ENCODE data around the gene COA5.

COA5 gene

DNA sequence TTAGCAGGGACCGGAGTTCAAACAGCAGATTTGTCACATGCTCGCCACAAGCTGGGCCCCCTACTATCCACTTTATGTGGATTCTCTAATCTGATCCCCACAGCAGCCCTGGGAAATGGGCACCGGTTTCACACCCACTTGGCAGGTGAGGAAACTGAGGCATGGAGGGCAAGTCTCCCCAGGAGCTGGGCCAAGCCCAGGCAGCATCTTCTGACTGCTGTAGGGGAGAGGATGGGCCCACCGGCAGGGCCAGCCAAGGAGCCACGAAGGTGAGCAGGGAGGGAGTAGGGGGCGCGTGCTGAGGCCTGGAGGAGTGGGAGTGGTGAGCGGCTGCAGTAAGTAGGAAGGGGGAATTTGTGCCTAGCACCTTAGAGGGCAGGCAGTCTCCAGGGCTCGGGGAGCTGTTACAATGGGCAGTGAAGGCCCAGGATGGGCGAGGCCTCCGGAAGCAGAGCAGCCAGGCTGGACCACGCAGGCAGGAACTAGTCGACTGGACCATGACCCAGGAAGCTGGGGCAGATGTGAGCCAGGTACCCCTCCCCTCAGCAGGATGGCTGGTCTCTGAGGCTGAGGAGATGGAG, 37.1 kb downstream of the COA5 start:
- TF ChIP-seq, protein P1, sequence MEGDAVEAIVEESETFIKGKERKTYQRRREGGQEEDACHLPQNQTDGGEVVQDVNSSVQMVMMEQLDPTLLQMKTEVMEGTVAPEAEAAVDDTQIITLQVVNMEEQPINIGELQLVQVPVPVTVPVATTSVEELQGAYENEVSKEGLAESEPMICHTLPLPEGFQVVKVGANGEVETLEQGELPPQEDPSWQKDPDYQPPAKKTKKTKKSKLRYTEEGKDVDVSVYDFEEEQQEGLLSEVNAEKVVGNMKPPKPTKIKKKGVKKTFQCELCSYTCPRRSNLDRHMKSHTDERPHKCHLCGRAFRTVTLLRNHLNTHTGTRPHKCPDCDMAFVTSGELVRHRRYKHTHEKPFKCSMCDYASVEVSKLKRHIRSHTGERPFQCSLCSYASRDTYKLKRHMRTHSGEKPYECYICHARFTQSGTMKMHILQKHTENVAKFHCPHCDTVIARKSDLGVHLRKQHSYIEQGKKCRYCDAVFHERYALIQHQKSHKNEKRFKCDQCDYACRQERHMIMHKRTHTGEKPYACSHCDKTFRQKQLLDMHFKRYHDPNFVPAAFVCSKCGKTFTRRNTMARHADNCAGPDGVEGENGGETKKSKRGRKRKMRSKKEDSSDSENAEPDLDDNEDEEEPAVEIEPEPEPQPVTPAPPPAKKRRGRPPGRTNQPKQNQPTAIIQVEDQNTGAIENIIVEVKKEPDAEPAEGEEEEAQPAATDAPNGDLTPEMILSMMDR (IDR thresholded peaks at IDR 0.05; ENCODE audit: extremely low read depth, missing control alignments), result no peak

DNA sequence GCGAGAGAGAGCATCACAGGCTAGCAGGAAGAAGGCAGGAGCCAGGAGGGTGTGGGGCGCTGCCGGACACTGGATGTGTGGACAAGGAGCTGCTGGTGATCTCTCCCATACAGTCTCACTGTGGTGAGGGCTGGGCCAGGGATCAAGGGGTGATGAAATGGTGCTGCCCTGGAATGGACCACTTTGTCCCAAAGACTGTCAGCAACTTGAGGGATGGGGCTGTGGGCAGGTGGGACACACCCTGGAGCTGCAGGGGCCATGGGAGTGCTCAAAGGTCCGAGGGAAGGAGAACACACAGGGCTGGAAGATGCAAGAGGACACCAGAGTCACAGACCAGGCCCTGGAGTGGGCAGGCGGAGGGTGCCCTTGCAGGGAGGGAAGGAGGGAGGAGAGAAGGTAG, 38.0 kb downstream of the COA5 start:
- TF ChIP-seq, protein P1 (IDR thresholded peaks at IDR 0.05; ENCODE audit: extremely low read depth, missing control alignments), result no peak
- no peak for DNase-seq (ENCODE audit: low spot score)

More for the DNA sequence above, 37.1 kb downstream of the COA5 start:
- DNase-seq (ENCODE audit: low spot score), result no peak

DNA sequence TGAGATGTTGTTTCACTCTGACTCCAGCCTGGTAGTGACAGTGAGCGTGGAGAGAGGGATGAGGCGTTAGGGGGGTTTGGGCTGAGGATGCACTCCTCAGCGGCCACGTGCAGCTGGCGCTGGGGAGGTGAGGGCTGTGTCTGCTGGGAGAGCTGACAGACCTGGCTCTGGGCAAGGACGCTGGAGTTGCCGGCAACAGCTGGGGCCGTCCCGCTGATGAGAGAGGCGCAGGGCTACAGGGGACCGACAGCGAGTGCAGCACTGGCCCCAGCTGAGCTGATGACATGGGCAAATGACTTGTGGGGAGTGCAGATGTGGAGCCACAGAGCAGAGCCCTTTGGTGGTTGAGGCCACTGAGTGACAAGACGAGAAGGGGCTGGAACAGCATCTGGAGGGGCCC, 38.4 kb downstream of the COA5 start:
- TF ChIP-seq, protein P1 (IDR thresholded peaks at IDR 0.05; ENCODE audit: extremely low read depth, missing control alignments), result no peak
- no peak for DNase-seq (ENCODE audit: low spot score)

DNA sequence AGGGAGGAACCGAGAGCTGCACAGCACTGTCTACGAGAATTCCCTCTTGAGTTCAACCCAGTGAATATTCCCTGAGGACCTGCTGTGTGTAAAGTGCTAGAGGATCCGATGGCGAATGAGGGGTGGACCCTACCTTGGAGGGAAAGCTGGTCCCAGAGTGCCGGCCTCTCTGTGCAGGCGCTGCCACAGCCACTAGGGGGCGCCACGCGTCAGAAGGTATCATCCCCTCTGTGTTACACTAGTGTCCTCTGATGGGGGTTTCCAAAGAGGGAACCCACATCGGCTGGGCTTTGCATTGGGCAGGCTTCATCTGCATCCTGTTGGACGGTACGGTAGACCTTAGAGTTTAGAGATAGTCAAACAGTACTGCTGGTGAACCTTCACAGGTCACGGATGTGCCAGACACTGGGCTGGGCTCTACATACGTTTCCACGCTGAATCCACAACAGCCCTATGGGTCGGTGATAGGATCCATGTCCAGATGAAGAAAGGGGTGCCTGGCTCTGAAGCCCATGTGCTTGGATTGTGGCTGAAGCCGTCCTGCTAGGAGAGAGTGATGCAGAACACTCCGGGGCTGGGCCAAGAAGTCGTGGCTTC, 39.0 kb downstream of the COA5 start:
- TF ChIP-seq, protein P1 (IDR thresholded peaks at IDR 0.05; ENCODE audit: extremely low read depth, missing control alignments), result peak; percentile 64
- DNase-seq (ENCODE audit: low spot score), result peak; percentile 79

DNA sequence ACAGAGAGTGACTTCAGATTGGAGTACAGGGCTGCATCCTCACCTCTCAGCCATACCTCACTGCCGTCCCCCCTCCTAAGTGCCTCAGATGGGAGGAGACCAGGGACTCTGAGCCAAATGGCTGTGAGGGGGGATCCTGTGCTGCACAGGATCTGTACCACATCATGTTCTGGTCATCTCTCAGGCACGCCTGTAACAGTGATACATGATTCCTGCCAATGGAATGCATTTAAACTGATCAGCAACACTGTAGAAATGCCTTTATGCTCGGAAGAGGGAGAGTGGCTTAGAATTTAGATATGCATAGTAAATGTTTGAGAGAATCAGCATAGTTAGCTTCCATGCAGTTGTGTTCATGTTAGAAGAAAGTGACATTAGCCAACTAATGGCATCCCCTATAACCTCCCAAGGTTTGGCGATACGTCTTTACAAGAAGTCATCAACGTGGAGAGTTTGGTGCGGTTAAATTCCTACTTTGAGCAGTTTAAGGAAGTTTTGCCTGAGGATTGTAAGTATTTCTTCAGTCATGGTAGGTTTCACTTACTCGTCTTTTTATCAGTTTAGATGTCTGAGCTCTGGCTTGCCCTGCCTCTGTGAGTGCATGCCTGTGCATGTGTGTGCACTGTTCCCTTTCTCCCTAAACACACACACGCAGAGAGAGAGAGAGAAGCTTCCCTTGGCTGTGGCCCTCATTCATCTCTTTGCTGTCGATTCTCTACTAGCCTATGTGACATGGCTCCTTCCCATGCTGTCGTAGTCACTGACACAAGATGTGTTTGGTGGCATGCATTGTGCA, 40.0 kb downstream of the COA5 start:
- DNase-seq (ENCODE audit: low spot score), result no peak

DNA sequence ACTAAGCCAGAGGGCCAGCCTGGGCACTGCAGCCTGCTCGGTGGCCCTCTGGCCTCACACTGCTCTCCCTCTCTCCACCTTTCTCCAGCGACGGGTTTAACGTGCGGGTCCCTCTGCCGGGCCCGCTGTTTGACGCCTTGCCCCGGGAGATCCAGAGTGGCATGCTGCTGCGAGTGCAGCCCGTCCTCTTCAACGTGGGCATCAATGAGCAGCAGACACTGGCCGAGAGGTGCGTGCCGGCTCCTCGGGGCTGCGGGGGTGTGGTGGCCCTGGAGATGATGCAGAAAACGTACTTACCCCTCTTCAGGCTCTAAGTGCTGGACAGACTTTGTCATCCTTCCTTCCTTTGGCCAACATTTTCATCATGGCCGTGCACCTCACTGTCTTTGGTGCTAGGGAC, 42.4 kb downstream of the COA5 start:
- TF ChIP-seq, protein P1 (IDR thresholded peaks at IDR 0.05; ENCODE audit: extremely low read depth, missing control alignments), result no peak
- DNase-seq (ENCODE audit: low spot score), result no peak

More for the DNA sequence above, 40.0 kb downstream of the COA5 start:
- TF ChIP-seq, protein P1 (IDR thresholded peaks at IDR 0.05; ENCODE audit: extremely low read depth, missing control alignments), result no peak

DNA sequence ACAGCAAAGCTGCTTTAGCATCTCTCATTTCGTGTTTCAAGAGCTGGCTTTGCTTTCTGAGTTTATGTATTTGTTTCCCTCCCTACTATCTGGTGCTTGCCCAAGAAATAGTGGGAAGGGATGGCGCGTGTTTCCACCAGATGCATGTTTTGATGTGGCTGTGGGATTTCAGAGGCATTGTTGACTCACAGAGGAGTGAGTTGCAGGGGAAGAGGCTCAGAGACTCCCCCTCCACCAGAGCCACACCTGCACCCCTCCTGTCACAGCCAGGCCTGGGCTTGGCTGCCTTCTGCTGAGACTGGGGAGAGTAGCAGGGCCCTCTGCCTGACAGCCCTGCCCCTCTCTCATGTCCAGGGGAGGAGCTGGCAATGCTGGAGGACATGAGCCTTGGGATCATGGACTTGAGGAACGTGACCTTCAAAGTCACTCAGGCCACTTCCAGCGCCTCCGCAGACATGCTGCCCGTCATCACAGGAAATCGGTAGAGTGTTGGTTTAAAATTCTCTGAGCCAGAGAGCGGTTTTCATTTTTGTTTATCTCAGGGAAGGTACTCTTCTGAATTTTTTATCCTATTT, 42.9 kb downstream of the COA5 start:
- no peak for DNase-seq (ENCODE audit: low spot score)
- TF ChIP-seq, protein P1 (IDR thresholded peaks at IDR 0.05; ENCODE audit: extremely low read depth, missing control alignments), result no peak
